NCI-H748 (cell line): ENCODE results near the gene DAP3.
A peak's percentile ranks its signal among the peaks of the same experiment; 100 is the strongest.
"Not testable (repeated sequence)": the region's sequence is repeated elsewhere in the genome, so short reads cannot be mapped to it uniquely, and the experiment has no call there.

Source experiments
- DNase-seq: peaks from one replicate; lab custom pipeline; 2025; ENCODE audit not compliant: unreplicated experiment; lab: John Stamatoyannopoulos, UW

Gene DAP3

GRCh38 chr1:155689081-155689607 is at the start of gene DAP3:
Gene DAP3 (plus strand): TSS chr1:155689091. CDS start chr1:155709780, 20,689 bp downstream.
- not testable (repeated sequence) for DNase-seq

GRCh38 chr1:155640367-155640766 is 48.5 kb upstream of the DAP3 start:
- no peak for DNase-seq

DNA sequence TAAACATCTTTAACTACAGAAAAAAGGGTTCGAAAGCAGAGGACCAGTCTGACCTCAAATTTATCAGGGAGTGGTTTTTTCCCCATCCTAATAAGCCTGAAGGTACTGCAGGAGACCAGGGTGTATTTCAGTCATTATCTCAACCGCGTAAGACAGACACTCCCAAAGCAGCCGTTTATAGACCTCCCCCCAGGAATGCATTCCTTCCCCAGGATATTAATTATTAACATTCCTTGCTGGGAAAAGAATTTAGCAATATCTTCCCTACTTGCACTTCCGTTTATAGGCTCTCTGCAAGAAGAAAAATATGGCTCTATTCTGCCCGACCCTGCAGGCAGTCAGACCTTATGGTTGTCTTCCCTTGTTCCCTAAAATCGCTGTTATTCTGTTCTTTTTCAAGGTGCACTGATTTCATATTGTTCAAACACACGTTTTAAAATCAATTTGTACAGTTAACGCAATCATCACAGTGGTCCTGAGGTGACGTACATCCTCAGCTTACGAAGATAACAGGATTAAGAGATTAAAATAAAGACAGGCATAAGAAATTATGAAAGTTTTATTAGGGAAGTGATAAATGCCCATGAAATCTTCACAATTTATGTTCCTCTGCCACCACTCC is 46.2 kb upstream of the DAP3 start:
- DNase-seq, result not testable (repeated sequence)

DNA sequence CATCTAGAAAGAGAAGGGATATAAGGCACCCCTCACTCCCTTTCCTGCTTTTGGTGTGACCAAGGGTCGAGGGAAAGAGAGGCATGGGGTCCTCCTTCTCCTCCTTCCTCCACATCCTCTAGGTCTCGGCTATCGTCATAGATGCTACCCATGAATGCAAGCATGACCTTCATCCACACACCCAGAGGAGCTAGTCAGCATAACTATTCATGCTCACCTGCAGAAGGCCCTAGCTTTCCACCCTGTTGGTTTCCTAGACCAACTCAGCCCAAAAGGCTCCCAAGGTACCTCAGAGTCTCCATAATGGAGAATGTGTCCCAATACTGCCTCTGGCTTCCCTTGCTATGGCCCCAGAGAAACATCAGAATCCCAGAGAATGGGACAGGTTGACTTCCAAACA is 45.7 kb upstream of the DAP3 start:
- no peak for DNase-seq

- DNase-seq, result no peak
These were observed 43.8 kb upstream of the DAP3 start for GRCh38 chr1:155645034-155645598.

GRCh38 chr1:155645648-155646047 is 43.2 kb upstream of the DAP3 start:
- no peak for DNase-seq

DNA sequence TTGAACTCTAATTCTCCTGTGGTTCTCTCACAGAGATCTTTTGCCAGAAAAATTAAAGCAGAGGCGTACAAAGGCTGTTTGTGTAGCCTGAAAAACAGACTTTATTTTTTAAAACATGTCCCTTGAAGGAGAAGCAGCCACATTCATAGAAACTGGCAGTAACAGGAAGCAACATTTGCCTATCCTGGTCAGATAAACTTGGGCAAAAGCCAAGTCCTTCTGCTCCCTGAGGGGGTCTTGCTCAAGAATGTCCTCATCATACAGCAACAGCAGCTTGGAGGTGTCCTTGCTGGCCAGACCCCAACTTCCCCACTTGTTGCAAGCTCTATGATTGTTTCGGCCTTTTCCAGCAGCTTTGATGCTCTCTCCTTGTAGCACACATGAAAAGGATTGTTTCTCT is 42.6 kb upstream of the DAP3 start:
- DNase-seq, result no peak

- DNase-seq, result peak; percentile 14
These were observed 40.4 kb upstream of the DAP3 start for GRCh38 chr1:155648207-155649147.

- DNase-seq, result no peak
These were observed 39.2 kb upstream of the DAP3 start for GRCh38 chr1:155649676-155650075.

GRCh38 chr1:155650231-155650757 is 38.6 kb upstream of the DAP3 start:
- DNase-seq, result no peak

GRCh38 chr1:155651861-155652661 is 36.8 kb upstream of the DAP3 start:
- DNase-seq, result no peak

- DNase-seq, result no peak
These were observed 35.9 kb upstream of the DAP3 start for GRCh38 chr1:155652951-155653350.

- DNase-seq, result no peak
These were observed 31.4 kb upstream of the DAP3 start for GRCh38 chr1:155657463-155657862.

- DNase-seq, result not testable (repeated sequence)
These were observed 27.7 kb upstream of the DAP3 start for GRCh38 chr1:155661239-155661638.

- DNase-seq, result no peak
These were observed 19.4 kb upstream of the DAP3 start for GRCh38 chr1:155669233-155670162.

- DNase-seq, result no peak
These were observed 17.1 kb upstream of the DAP3 start for GRCh38 chr1:155671750-155672149.

GRCh38 chr1:155673003-155673402 is 15.9 kb upstream of the DAP3 start:
- DNase-seq, result no peak

DNA sequence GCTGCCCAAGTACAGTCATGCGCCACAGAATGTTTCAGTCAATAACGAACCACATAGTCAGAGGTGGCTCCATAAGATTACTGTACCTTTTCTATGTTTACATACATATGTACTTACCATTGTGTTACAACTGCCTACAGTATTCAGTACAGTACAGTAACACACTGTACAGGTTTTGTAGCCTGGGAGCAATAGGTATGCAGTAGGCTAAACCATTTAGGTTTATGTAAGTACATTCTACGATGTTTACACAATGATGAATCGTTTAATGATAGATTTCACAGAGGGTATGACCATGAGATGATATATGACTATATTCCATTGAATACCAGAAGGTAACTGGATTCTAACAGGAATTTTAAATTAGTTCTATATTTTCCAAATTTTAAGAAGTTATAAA is 10.9 kb upstream of the DAP3 start:
- no peak for DNase-seq

DNA sequence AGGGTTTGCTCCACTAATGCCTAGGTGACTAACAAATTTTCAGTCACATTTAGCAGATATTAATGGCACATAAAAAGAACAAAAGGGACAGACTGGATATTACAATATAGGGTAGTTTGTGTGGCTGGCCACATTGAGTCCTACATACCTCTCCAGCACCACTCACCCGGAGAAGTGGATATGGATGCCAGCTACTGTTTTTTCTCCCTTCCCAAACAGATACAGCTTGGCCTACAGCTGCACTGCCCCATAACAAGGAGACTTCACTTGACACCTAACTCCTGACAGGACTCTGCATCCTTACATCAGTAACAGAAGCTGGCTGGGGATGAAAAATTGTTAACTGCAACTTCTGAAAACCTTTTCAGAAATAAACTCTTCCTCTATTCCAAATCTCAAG is 9.9 kb upstream of the DAP3 start:
- not testable (repeated sequence) for DNase-seq

DNA sequence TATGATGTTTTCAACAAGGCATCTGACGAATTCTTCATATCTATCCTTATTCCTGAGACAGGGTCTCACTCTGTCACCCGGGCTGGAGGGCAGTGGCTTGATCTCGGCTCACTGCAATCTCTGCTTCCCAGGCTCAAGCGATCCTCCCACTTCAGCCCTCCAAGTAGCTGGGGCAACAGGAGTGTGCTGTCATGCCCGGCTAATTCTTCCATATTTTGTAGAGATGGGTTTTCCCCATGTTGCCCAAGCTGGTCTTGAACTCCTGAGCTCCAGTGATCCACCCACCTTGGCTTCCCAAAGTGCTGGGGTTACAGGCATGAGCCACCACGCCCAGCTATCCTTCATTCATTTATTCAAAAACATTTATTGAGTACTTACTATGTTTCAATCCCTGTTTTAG is 8.4 kb upstream of the DAP3 start:
- no peak for DNase-seq
